Measurements from ENCODE around the gene FAM241B.

FAM241B gene

GRCh38 chr10:69663369-69663947 is 33.4 kb downstream of the FAM241B start:
- FAIRE-seq (no peak), DNase-seq (ENCODE audit: low spot score) (no peak)

DNA sequence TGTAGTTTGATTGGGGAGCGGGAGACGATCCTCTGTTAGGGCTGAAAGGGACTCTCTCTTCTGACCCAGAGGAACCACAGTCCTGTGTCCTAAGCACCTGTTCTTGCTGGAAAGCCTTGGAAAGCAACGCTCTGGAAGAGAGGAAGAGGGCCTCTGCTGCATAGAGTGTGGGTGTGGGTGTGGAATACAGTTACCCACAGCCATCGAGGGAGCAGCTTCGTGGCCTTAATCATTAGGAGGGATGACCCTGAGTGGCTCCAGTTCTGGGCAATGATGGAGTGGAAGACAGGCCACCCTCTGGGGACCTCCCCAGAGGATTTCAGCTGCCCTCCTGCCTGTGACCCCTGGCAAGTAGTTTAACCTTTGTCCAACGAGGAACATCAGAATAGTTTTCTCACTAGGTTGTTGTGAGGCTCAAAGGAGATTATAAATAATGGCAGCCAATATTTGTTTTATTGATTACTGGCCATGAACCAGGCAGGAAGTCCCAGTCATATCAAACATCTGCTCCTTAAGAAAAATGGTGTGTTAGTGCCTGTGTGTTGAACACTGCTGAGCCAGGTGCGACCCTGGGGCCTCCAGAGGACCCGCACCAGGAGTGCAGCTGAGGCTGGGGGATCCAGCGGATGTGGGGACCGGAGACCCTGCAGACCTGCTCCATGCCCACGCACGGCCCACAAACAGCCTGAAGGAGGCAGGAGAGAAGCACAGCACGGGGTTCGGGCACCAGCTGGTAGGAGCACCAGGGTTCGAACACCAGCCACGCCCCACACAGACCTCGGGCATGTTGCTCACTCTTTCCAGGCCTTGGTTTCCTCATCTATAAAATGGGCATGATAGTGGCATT is 35.6 kb downstream of the FAM241B start:
- no peak for DNase-seq (ENCODE audit: low spot score)
- FAIRE-seq = no peak

- FAIRE-seq (no peak), DNase-seq (ENCODE audit: low spot score) (no peak)
These were observed 36.7 kb downstream of the FAM241B start for GRCh38 chr10:69666756-69667155.

- DNase-seq (ENCODE audit: low spot score) = peak; percentile 39
- FAIRE-seq = no peak
These were observed 38.7 kb downstream of the FAM241B start for GRCh38 chr10:69668721-69669120.

DNA sequence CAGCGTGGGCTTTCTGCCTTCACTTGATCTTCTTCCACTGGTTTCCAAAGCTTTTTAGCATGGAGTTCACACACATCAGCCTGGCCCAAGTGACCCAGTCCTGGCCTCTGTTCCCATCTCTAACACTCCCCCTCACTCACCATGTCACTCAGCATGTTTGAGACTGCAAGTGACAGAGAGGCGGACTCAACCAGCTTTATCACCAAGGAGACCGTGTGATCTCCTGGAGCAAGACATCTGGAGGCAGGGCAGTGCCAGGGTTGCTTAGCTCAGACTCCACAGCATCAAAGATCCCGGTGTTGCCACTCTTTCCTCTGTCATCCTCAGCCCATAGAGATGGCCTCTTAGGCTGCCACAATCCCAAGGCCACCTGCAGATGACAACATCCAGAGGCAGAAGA is 39.4 kb downstream of the FAM241B start:
- DNase-seq (ENCODE audit: low spot score) (no peak), FAIRE-seq (no peak)

DNA sequence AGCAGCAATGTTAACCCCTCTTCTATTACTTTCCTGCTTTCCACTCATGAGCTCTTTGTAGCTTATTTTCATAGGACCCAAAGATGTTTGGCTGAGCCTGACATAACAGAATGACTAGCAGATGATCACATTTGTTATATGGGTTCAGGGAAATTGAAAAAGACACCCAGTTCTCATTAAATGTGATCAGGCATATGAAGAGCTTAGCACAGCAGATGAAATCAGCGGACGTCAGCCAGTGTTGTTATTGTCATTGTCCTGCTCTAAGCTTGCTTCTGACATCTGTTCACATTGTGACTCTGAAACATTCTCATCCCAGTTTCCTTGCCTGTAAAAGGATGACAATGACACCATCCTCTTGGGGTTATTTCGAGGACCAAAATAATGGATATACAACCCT is 43.5 kb downstream of the FAM241B start:
- no peak for FAIRE-seq
- no peak for DNase-seq (ENCODE audit: low spot score)

GRCh38 chr10:69674786-69675185 is 44.7 kb downstream of the FAM241B start:
- no peak for DNase-seq (ENCODE audit: low spot score)
- FAIRE-seq = peak; percentile 90

- no peak for FAIRE-seq
These were observed 46.3 kb downstream of the FAM241B start for GRCh38 chr10:69676301-69676700.

GRCh38 chr10:69677985-69678654 is 48.1 kb downstream of the FAM241B start:
- no peak for DNase-seq (ENCODE audit: low spot score)
- no peak for FAIRE-seq

More at GRCh38 chr10:69676301-69676700, 46.3 kb downstream of the FAM241B start:
- DNase-seq (ENCODE audit: low spot score) = no peak

DNA sequence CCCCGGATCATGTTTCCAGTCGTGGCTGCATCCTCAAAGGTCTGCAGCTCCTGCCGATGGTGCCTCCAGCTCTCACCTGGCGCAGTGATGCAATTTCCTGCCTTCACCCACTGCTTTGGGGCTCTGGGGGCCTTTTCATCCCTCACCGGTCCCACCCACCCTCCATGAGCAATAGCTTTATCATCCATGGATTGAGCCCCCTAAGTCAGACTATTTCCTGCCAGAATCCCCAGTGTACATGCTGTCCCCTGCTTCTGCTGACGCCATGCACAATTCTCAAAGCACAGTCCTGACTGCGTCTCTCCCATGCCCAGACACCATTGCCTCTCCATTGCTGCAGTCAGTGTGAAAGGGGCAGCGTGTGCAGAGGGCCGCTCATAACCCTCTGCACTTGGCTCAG is 49.7 kb downstream of the FAM241B start:
- DNase-seq (ENCODE audit: low spot score) (no peak), FAIRE-seq (no peak)

DNA sequence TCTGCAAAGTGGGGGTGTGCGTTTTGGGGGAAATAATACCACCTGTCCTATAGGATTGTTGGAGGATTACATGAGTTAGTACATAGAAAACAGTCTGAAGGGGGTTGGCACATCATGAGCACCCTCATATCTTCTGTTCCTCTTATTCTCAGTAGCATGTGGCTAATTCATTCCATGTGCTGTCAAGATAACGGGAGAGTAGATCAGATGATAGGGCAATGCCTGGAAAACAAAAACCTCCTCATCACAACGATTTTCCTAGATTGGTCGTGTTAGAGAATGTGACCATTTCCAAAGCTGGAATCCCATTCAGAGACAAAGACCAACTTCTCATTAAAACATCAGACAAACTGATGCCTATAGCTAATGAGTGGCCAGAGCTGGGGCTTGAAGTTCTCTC is 50.6 kb downstream of the FAM241B start:
- FAIRE-seq = no peak
- no peak for DNase-seq (ENCODE audit: low spot score)

- FAIRE-seq (no peak), DNase-seq (ENCODE audit: low spot score) (no peak)
These were observed 51.4 kb downstream of the FAM241B start for GRCh38 chr10:69681436-69681835.

- no peak for DNase-seq (ENCODE audit: low spot score)
- FAIRE-seq = no peak
These were observed 53.0 kb downstream of the FAM241B start for GRCh38 chr10:69682955-69683474.
